ENCODE measurements around the gene LCT.
"Not testable (repeated sequence)": the region's sequence is repeated elsewhere in the genome, so short reads cannot be mapped to it uniquely, and the experiment has no call there.

The LCT gene

GRCh38 chr2:135825550-135826176 is 11.3 kb downstream of the LCT start:
- in situ Hi-C loops (cut with HindIII; ENCODE audit: low pct_unique_long_range_greater_than_20kb, low sequenced_read_pairs), result no loop called here
- no peak for DNase-seq (ENCODE audit: low read depth in 1 of 2, low spot score in 1 of 2)
- no peak for TF ChIP-seq JUND (IDR thresholded peaks at IDR 0.05; ENCODE audit: low read depth)

- in situ Hi-C loops (cut with HindIII; ENCODE audit: low pct_unique_long_range_greater_than_20kb, low sequenced_read_pairs), result no loop called here
- no peak for DNase-seq (ENCODE audit: low read depth in 1 of 2, low spot score in 1 of 2)
Measured at GRCh38 chr2:135825131-135825530, 11.9 kb downstream of the LCT start.

GRCh38 chr2:135822855-135823254 is 14.1 kb downstream of the LCT start:
- DNase-seq (ENCODE audit: low read depth in 1 of 2, low spot score in 1 of 2), result no peak
- TF ChIP-seq JUND (IDR thresholded peaks at IDR 0.05; ENCODE audit: low read depth), result no peak
- in situ Hi-C loops (cut with HindIII; ENCODE audit: low pct_unique_long_range_greater_than_20kb, low sequenced_read_pairs), result no loop called here

More at GRCh38 chr2:135825131-135825530, 11.9 kb downstream of the LCT start:
- TF ChIP-seq JUND (IDR thresholded peaks at IDR 0.05; ENCODE audit: low read depth), result no peak

GRCh38 chr2:135821190-135821589 is 15.8 kb downstream of the LCT start:
- in situ Hi-C loops (cut with HindIII; ENCODE audit: low pct_unique_long_range_greater_than_20kb, low sequenced_read_pairs), result no loop called here
- TF ChIP-seq JUND (IDR thresholded peaks at IDR 0.05; ENCODE audit: low read depth), result no peak
- DNase-seq (ENCODE audit: low read depth in 1 of 2, low spot score in 1 of 2), result no peak

GRCh38 chr2:135820003-135820618 is 16.9 kb downstream of the LCT start:
- TF ChIP-seq JUND (IDR thresholded peaks at IDR 0.05; ENCODE audit: low read depth), result no peak
- no peak for DNase-seq (ENCODE audit: low read depth in 1 of 2, low spot score in 1 of 2)
- in situ Hi-C loops (cut with HindIII; ENCODE audit: low pct_unique_long_range_greater_than_20kb, low sequenced_read_pairs), result no loop called here

- peak in 1 of 2 experiments; percentile 26 for DNase-seq (ENCODE audit: low read depth in 1 of 2, low spot score in 1 of 2)
- in situ Hi-C loops (cut with HindIII; ENCODE audit: low pct_unique_long_range_greater_than_20kb, low sequenced_read_pairs), result no loop called here
- TF ChIP-seq JUND (IDR thresholded peaks at IDR 0.05; ENCODE audit: low read depth), result no peak
Measured at GRCh38 chr2:135818937-135819610, 17.9 kb downstream of the LCT start.

GRCh38 chr2:135817951-135818350 is 19.0 kb downstream of the LCT start:
- in situ Hi-C loops (cut with HindIII; ENCODE audit: low pct_unique_long_range_greater_than_20kb, low sequenced_read_pairs), result no loop called here
- DNase-seq (ENCODE audit: low read depth in 1 of 2, low spot score in 1 of 2), result no peak
- TF ChIP-seq JUND (IDR thresholded peaks at IDR 0.05; ENCODE audit: low read depth), result no peak

- in situ Hi-C loops (cut with HindIII; ENCODE audit: low pct_unique_long_range_greater_than_20kb, low sequenced_read_pairs), result no loop called here
- no peak for DNase-seq (ENCODE audit: low read depth in 1 of 2, low spot score in 1 of 2)
- TF ChIP-seq JUND (IDR thresholded peaks at IDR 0.05; ENCODE audit: low read depth), result no peak
Measured at GRCh38 chr2:135817466-135817865, 19.5 kb downstream of the LCT start.

GRCh38 chr2:135815269-135815668 is 21.7 kb downstream of the LCT start:
- no peak for DNase-seq (ENCODE audit: low read depth in 1 of 2, low spot score in 1 of 2)
- in situ Hi-C loops (cut with HindIII; ENCODE audit: low pct_unique_long_range_greater_than_20kb, low sequenced_read_pairs), result no loop called here
- no peak for TF ChIP-seq JUND (IDR thresholded peaks at IDR 0.05; ENCODE audit: low read depth)

- no peak for TF ChIP-seq JUND (IDR thresholded peaks at IDR 0.05; ENCODE audit: low read depth)
Measured at GRCh38 chr2:135812907-135813511, 24.0 kb downstream of the LCT start.

GRCh38 chr2:135807874-135808273 is 29.1 kb downstream of the LCT start:
- DNase-seq (ENCODE audit: low read depth in 1 of 2, low spot score in 1 of 2); in situ Hi-C loops (cut with HindIII; ENCODE audit: low pct_unique_long_range_greater_than_20kb, low sequenced_read_pairs): not testable (repeated sequence)

More at GRCh38 chr2:135812907-135813511, 24.0 kb downstream of the LCT start:
- DNase-seq (ENCODE audit: low read depth in 1 of 2, low spot score in 1 of 2), result no peak
- in situ Hi-C loops (cut with HindIII; ENCODE audit: low pct_unique_long_range_greater_than_20kb, low sequenced_read_pairs), result no loop called here

- no peak for TF ChIP-seq JUND (IDR thresholded peaks at IDR 0.05; ENCODE audit: low read depth)
- in situ Hi-C loops (cut with HindIII; ENCODE audit: low pct_unique_long_range_greater_than_20kb, low sequenced_read_pairs), result no loop called here
- DNase-seq (ENCODE audit: low read depth in 1 of 2, low spot score in 1 of 2), result no peak
Measured at GRCh38 chr2:135803278-135803677, 33.7 kb downstream of the LCT start.

GRCh38 chr2:135802350-135802749 is 34.6 kb downstream of the LCT start:
- in situ Hi-C loops (cut with HindIII; ENCODE audit: low pct_unique_long_range_greater_than_20kb, low sequenced_read_pairs), result no loop called here

More at GRCh38 chr2:135802350-135802749, 34.6 kb downstream of the LCT start:
- DNase-seq (ENCODE audit: low read depth in 1 of 2, low spot score in 1 of 2), result no peak
- no peak for TF ChIP-seq JUND (IDR thresholded peaks at IDR 0.05; ENCODE audit: low read depth)
